A673 (cell line): Measurements from ENCODE around the gene NRXN3. TPM values are rescaled to one million over a fixed set of nuclear protein-coding genes. Genes with fewer than 3 reads are reported as not detected.

Source experiments
- BruUV-seq: library from RNA; stranded (reverse); fragments of 400-500 nt; replicated peaks from 2 replicates; lab custom pipeline; 2021; lab: Mats Ljungman, UMichigan
- CTCF ChIA-PET: fragments of 300-600 bp; sonication (Branson Sonifier 250); formaldehyde crosslinking; loops from one replicate; lab custom pipeline; 2022; ENCODE audit warnings: antibody characterized with exemption; lab: Charles Lee
- POLR2A ChIA-PET: fragments of 300-600 bp; sonication (Branson Sonifier 250); formaldehyde crosslinking; loops from one replicate; lab custom pipeline; 2022; ENCODE audit warnings: antibody characterized with exemption; ENCODE audit not compliant: low non-redundant PET; lab: Charles Lee
- DNase-seq: peaks from one replicate; pipeline ENCODE4 v3.0.0-alpha.2; 2015; ENCODE audit warnings: low spot score
- H3K27ac ChIP-seq: fragments of 200-600 bp; sonication (generic); 2 replicates; pipeline ENCODE4 v1.5.1; 2016; ENCODE audit warnings: mixed run types, low read depth, mild to moderate bottlenecking, mixed read lengths, antibody characterized with exemption, low read length; ENCODE audit not compliant: poor library complexity, severe bottlenecking
- H3K27me3 ChIP-seq: fragments of 200-600 bp; sonication (generic); replicated peaks from 2 replicates; pipeline ENCODE4 v1.6.1; 2017; ENCODE audit warnings: mixed run types, low read depth, mild to moderate bottlenecking, mixed read lengths, antibody characterized with exemption, low read length; ENCODE audit not compliant: insufficient read depth, poor library complexity
- H3K36me3 ChIP-seq: fragments of 200-600 bp; sonication (generic); 2 replicates; pipeline ENCODE4 v1.6.1; 2016; ENCODE audit warnings: mixed run types, mild to moderate bottlenecking, mixed read lengths, antibody characterized with exemption, low read length; ENCODE audit not compliant: insufficient read depth, poor library complexity, severe bottlenecking
- H3K4me1 ChIP-seq: fragments of 200-600 bp; sonication (generic); 2 replicates; pipeline ENCODE4 v1.6.1; 2017; ENCODE audit warnings: mixed run types, mild to moderate bottlenecking, mixed read lengths, antibody characterized with exemption, low read length; ENCODE audit not compliant: insufficient read depth, poor library complexity, severe bottlenecking
- H3K4me3 ChIP-seq: fragments of 200-600 bp; sonication (generic); 2 replicates; pipeline ENCODE4 v1.5.1; 2016; ENCODE audit warnings: low read depth, mixed run types, mild to moderate bottlenecking, mixed read lengths, low read length; ENCODE audit not compliant: poor library complexity, severe bottlenecking
- H3K9me3 ChIP-seq: fragments of 200-600 bp; sonication (generic); 2 replicates; pipeline ENCODE4 v1.6.1; 2016; ENCODE audit warnings: mixed run types, low read depth, mild to moderate bottlenecking, mixed read lengths, antibody characterized with exemption, low read length; ENCODE audit not compliant: poor library complexity, severe bottlenecking
- CTCF ChIP-seq: fragments of 300-800, 200-600 bp; sonication (generic); conservative IDR thresholded peaks from 2 replicates; pipeline ENCODE4 v1.5.1; 2017; ENCODE audit warnings: low read depth, mild to moderate bottlenecking, antibody characterized with exemption, low read length, moderate library complexity, mixed read lengths
- EZH2 ChIP-seq: fragments of 200-600 bp; sonication (generic); IDR thresholded peaks from 2 replicates; pipeline ENCODE4 v1.6.1; 2017; ENCODE audit warnings: borderline replicate concordance, low read depth, mild to moderate bottlenecking, mixed read lengths, antibody characterized with exemption, low read length; ENCODE audit not compliant: poor library complexity, severe bottlenecking
- intact Hi-C: fragments of 100-400 bp; cut with micrococcal nuclease; formaldehyde crosslinking; loops from one replicate; pipeline ENCODE4 v1.10.0; 2022; ENCODE audit not compliant: unreplicated experiment
- total RNA-seq: library from RNA; stranded (reverse); gene quantifications from 2 replicates; pipeline ENCODE4 v1.2.3, GENCODE V29; 2021

Gene NRXN3
- total RNA-seq, 1 experiment from 2014 or later, result 0.21 TPM

- DNase-seq, result no peak
- Histone ChIP-seq H3K9me3 (no peaks in the 10 kb centered on the region), H3K27me3 (no peaks in the 10 kb centered on the region), H3K36me3 (no peaks in the 10 kb centered on the region), H3K4me3 (no peak overlapping the region), H3K27ac (no peak overlapping the region), H3K4me1 (no peaks in the 10 kb centered on the region)
- BruUV-seq, result no TSS peak
- intact Hi-C loops, result no loop called here
- CTCF ChIA-PET, result no interaction called here
- POLR2A ChIA-PET, result no interaction called here
- no peak for TF ChIP-seq CTCF
Measured at GRCh38 chr14:79641371-79641770, 1471.2 kb downstream of the NRXN3 start.

- Histone ChIP-seq H3K36me3 (no peaks in the 10 kb centered on the region), H3K9me3 (no peaks in the 10 kb centered on the region), H3K4me1 (no peaks in the 10 kb centered on the region), H3K4me3 (no peak overlapping the region), H3K27ac (no peak overlapping the region), H3K27me3 (no peaks in the 10 kb centered on the region)
- no peak for DNase-seq
- no TSS peak for BruUV-seq
- ChIA-PET POLR2A (no interaction called here), CTCF (no interaction called here)
- TF ChIP-seq CTCF (no peak), EZH2 (no peak)
- intact Hi-C loops, result no loop called here
Measured at GRCh38 chr14:79643132-79643531, 1473.0 kb downstream of the NRXN3 start.

- H3K27me3 ChIP-seq, result no peaks in the 10 kb centered on the region
- POLR2A ChIA-PET, result no interaction called here
- DNase-seq, result no peak
- H3K4me3 ChIP-seq, result no peak overlapping the region
- intact Hi-C loops, result no loop called here
- no peaks in the 10 kb centered on the region for H3K4me1 ChIP-seq
- CTCF ChIA-PET, result no interaction called here
- no peaks in the 10 kb centered on the region for H3K36me3 ChIP-seq
- H3K27ac ChIP-seq, result no peak overlapping the region
- TF ChIP-seq EZH2, result no peak
- TF ChIP-seq CTCF, result no peak
- no peaks in the 10 kb centered on the region for H3K9me3 ChIP-seq
- no TSS peak for BruUV-seq
Measured at GRCh38 chr14:79645753-79646362, 1475.7 kb downstream of the NRXN3 start.
